ENCODE results near the gene COL3A1. TPM values are rescaled to one million over a fixed set of nuclear protein-coding genes. Genes with fewer than 3 reads are reported as not detected.

Gene COL3A1
- total and polyA plus RNA-seq, 9 of the 15 experiments (the other 6 are each of a cell fraction or from before 2014, with no cell fraction given), result 0.01 to 0.71 (median 0.07) TPM; not detected in 2

DNA sequence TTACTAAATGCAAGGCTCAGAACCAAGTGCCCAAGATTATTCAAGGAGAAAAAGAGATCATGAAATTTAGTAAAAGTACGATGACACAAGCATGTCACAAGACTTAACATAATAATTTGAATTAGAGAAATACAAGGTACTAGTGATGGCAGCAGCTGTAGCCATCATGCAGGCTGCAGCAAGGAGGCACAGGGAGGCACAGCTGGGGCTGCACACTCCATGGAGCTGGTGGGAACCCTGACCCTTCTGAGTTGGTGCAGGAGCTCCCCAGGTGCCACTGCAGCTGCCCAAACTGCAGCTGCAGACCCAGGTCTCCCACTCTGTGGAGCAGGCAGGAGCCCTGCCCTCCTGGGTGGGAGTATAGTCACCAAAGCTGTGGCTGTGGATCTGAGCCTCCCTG lies 46.0 kb downstream of the COL3A1 start:
- ChIA-PET CTCF (ENCODE audit: low intra/inter-chr PET ratio) (no interaction called here), POLR2A (no interaction called here)
- H3K27ac ChIP-seq (ENCODE audit: extremely low read depth, low read depth, low read length), result no peak overlapping the region
- H3K36me3 ChIP-seq (ENCODE audit: control insufficient read depth, insufficient read depth, low read length), result no peaks in the 10 kb centered on the region
- no peaks in the 10 kb centered on the region for H3K27me3 ChIP-seq (ENCODE audit: control insufficient read depth in 2 of 2, insufficient read depth in 2 of 2, low read length in 2 of 2)
- H3K4me1 ChIP-seq (replicated peaks in 1 of 2; ENCODE audit: control insufficient read depth in 2 of 2, insufficient read depth in 2 of 2, low read length in 2 of 2), result no peaks in the 10 kb centered on the region
- H3K9ac ChIP-seq (ENCODE audit: insufficient read depth in 1 of 2, low read depth in 2 of 2, low read length in 2 of 2), result no peak overlapping the region
- no peak overlapping the region for H3K4me2 ChIP-seq (ENCODE audit: insufficient read depth, low read length)
- no peaks in the 10 kb centered on the region for H3K9me1 ChIP-seq (ENCODE audit: control insufficient read depth, insufficient read depth, low read length)
- H3K4me3 ChIP-seq, result no peak overlapping the region
- H3K79me2 ChIP-seq (ENCODE audit: control insufficient read depth, insufficient read depth, low read length), result no peaks in the 10 kb centered on the region
- ATAC-seq (no peak), FAIRE-seq (no peak), DNase-seq (ENCODE audit: extremely low read depth in 1 of 4, low spot score in 3 of 4) (no peak)
- in situ Hi-C loops (cut with MboI), result no loop called here
- no peak overlapping the region for H2AFZ ChIP-seq (ENCODE audit: low read depth, low read length)
- H3K9me3 ChIP-seq (replicated peaks; ENCODE audit: control insufficient read depth, insufficient read depth, low read depth, low read length), result no peaks in the 10 kb centered on the region
- H4K20me1 ChIP-seq (replicated peaks; ENCODE audit: control insufficient read depth, insufficient read depth, low read length), result no peaks in the 10 kb centered on the region
- WGBS (ENCODE audit: insufficient coverage, low coverage, missing lambda C conversion rate), result no CpG with 5 or more reads among the region's 1 CpG
- intact Hi-C loops (cut with micrococcal nuclease), result no loop called here
- BruUV-seq (replicated peaks), result no TSS peak
- TF ChIP-seq SRSF7 (optimal IDR thresholded peaks at IDR 0.05; ENCODE audit: low read depth, low read length) (no peak), FOXJ3 (CRISPR knock-in tag; IDR thresholded peaks at IDR 0.05) (no peak), SMC3 (conservative IDR thresholded peaks at IDR 0.05; ENCODE audit: insufficient read depth, low read depth, low read length) (no peak), ZNF778 (CRISPR knock-in tag; IDR thresholded peaks at IDR 0.05) (no peak), EP300 (IDR thresholded peaks at IDR 0.05; ENCODE audit: low read length) (no peak), IFI16 (CRISPR knock-in tag; IDR thresholded peaks at IDR 0.05) (no peak), ZNF263 (CRISPR knock-in tag; IDR thresholded peaks at IDR 0.05; ENCODE audit: borderline replicate concordance) (no peak), TARDBP (IDR thresholded peaks at IDR 0.05) (no peak)
- TF ChIP-seq, protein P1, sequence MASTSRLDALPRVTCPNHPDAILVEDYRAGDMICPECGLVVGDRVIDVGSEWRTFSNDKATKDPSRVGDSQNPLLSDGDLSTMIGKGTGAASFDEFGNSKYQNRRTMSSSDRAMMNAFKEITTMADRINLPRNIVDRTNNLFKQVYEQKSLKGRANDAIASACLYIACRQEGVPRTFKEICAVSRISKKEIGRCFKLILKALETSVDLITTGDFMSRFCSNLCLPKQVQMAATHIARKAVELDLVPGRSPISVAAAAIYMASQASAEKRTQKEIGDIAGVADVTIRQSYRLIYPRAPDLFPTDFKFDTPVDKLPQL (IDR thresholded peaks at IDR 0.05; ENCODE audit: extremely low read depth, insufficient read length), result no peak
- TF ChIP-seq, protein P2, sequence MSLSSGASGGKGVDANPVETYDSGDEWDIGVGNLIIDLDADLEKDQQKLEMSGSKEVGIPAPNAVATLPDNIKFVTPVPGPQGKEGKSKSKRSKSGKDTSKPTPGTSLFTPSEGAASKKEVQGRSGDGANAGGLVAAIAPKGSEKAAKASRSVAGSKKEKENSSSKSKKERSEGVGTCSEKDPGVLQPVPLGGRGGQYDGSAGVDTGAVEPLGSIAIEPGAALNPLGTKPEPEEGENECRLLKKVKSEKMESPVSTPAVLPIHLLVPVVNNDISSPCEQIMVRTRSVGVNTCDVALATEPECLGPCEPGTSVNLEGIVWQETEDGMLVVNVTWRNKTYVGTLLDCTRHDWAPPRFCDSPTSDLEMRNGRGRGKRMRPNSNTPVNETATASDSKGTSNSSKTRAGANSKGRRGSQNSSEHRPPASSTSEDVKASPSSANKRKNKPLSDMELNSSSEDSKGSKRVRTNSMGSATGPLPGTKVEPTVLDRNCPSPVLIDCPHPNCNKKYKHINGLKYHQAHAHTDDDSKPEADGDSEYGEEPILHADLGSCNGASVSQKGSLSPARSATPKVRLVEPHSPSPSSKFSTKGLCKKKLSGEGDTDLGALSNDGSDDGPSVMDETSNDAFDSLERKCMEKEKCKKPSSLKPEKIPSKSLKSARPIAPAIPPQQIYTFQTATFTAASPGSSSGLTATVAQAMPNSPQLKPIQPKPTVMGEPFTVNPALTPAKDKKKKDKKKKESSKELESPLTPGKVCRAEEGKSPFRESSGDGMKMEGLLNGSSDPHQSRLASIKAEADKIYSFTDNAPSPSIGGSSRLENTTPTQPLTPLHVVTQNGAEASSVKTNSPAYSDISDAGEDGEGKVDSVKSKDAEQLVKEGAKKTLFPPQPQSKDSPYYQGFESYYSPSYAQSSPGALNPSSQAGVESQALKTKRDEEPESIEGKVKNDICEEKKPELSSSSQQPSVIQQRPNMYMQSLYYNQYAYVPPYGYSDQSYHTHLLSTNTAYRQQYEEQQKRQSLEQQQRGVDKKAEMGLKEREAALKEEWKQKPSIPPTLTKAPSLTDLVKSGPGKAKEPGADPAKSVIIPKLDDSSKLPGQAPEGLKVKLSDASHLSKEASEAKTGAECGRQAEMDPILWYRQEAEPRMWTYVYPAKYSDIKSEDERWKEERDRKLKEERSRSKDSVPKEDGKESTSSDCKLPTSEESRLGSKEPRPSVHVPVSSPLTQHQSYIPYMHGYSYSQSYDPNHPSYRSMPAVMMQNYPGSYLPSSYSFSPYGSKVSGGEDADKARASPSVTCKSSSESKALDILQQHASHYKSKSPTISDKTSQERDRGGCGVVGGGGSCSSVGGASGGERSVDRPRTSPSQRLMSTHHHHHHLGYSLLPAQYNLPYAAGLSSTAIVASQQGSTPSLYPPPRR (CRISPR knock-in tag; IDR thresholded peaks at IDR 0.05; ENCODE audit: borderline replicate concordance), result no peak
- TF ChIP-seq, protein P3, sequence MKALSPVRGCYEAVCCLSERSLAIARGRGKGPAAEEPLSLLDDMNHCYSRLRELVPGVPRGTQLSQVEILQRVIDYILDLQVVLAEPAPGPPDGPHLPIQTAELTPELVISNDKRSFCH (CRISPR knock-in tag; IDR thresholded peaks at IDR 0.05), result no peak
- TF ChIP-seq, protein P3 (tag; IDR thresholded peaks at IDR 0.05), result no peak
- TF ChIP-seq, protein P4, sequence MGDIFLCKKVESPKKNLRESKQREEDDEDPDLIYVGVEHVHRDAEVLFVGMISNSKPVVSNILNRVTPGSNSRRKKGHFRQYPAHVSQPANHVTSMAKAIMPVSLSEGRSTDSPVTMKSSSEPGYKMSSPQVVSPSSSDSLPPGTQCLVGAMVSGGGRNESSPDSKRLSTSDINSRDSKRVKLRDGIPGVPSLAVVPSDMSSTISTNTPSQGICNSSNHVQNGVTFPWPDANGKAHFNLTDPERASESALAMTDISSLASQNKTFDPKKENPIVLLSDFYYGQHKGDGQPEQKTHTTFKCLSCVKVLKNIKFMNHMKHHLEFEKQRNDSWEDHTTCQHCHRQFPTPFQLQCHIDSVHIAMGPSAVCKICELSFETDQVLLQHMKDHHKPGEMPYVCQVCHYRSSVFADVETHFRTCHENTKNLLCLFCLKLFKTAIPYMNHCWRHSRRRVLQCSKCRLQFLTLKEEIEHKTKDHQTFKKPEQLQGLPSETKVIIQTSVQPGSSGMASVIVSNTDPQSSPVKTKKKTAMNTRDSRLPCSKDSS (IDR thresholded peaks at IDR 0.05; ENCODE audit: low read depth, partially characterized antibody), result no peak
